Lower leg skin (tissue), 3 donors: ENCODE results near the gene KIRREL2.

Experiments used
- POLR2A ChIP-seq, 2 donors: fragments of 450-650 bp; IDR thresholded peaks; one replicate each; pipeline ENCODE4 v1.6.1; 2016 to 2017; ENCODE audit warnings: antibody characterized with exemption in 2 of 2, mild to moderate bottlenecking in 1 of 2, moderate library complexity in 1 of 2
- TF ChIP-seq, protein P1 (sequence below), 3 donors: fragments of 450-650 bp; IDR thresholded peaks; one replicate each; pipeline ENCODE4 v1.5.1; 2016; ENCODE audit warnings: antibody characterized with exemption in 3 of 3, mild to moderate bottlenecking in 3 of 3, moderate library complexity in 2 of 3

DNA sequence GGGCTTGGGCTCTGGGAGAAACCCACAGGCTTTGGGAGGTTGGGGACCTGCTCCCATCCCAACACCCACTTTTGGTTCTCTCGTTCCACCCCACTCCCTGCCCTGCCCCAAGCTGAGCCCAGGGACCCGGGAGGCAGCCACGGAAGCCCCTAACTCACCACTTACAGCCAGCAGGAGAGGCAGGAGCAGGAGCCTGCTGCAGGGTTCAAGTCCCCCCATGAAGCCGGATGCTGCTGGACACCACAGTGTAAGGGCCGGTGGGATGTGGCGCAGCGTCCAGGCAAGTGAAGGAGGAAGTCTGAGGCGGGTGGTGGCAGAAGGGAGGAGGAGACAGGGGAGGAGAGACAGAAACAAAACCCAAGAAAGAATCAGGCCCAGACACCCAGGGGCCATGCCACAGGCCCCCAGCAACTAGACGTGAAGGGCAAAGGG, 51.3 kb downstream of the KIRREL2 start, which contains the start of gene TYROBP:
- TF ChIP-seq, protein P1, sequence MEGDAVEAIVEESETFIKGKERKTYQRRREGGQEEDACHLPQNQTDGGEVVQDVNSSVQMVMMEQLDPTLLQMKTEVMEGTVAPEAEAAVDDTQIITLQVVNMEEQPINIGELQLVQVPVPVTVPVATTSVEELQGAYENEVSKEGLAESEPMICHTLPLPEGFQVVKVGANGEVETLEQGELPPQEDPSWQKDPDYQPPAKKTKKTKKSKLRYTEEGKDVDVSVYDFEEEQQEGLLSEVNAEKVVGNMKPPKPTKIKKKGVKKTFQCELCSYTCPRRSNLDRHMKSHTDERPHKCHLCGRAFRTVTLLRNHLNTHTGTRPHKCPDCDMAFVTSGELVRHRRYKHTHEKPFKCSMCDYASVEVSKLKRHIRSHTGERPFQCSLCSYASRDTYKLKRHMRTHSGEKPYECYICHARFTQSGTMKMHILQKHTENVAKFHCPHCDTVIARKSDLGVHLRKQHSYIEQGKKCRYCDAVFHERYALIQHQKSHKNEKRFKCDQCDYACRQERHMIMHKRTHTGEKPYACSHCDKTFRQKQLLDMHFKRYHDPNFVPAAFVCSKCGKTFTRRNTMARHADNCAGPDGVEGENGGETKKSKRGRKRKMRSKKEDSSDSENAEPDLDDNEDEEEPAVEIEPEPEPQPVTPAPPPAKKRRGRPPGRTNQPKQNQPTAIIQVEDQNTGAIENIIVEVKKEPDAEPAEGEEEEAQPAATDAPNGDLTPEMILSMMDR (IDR thresholded peaks at IDR 0.05): no peak
- no peak for TF ChIP-seq POLR2A (IDR thresholded peaks at IDR 0.05)
